Measurements from ENCODE around the gene LDB2.

- no peak for TF ChIP-seq EZH2 (IDR thresholded peaks at IDR 0.05; ENCODE audit: borderline replicate concordance, low read length)
- TF ChIP-seq CTCF (conservative IDR thresholded peaks at IDR 0.05 in 1 of 2, IDR thresholded peaks at IDR 0.05 in 1 of 2; ENCODE audit: extremely low read depth in 1 of 2, insufficient read depth in 1 of 2, low read depth in 1 of 2, low read length in 2 of 2) = no peak
Measured at GRCh38 chr4:16496501-16496900, 401.9 kb downstream of the LDB2 start.
